HepG2 (cell line): Measurements from ENCODE around the gene CLASRP. TPM values are rescaled to one million over a fixed set of nuclear protein-coding genes. Genes with fewer than 3 reads are reported as not detected.

ENCODE experiments used
- ATAC-seq: fragments of 200-7000 bp; cut with Tn5 transposase; 3 replicates; pipeline ENCODE4 v1.9.1; 2020; ENCODE audit warnings: mild to moderate bottlenecking, moderate library complexity
- BruUV-seq: library from RNA; stranded (reverse); fragments of 400-500 nt; replicated peaks from 2 replicates; lab custom pipeline; 2021; lab: Mats Ljungman, UMichigan
- CTCF ChIA-PET: fragments of 300-600 bp; formaldehyde crosslinking; extraction: SDS; loops from one replicate; lab custom pipeline; 2021; ENCODE audit warnings: low total read pairs, inconsistent platforms, low intra/inter-chr PET ratio; lab: Yijun Ruan, JAX
- POLR2A ChIA-PET: fragments of 350-600 bp; sonication (Branson Sonifier 250); formaldehyde crosslinking; loops from one replicate; lab custom pipeline; 2020; ENCODE audit warnings: antibody characterized with exemption, inconsistent platforms; lab: Yijun Ruan, JAX
- DNase-seq: peaks from one replicate; pipeline ENCODE4 v3.0.0-alpha.2; 2015; ENCODE audit warnings: low spot score
- FAIRE-seq: peaks from 3 replicates; lab custom pipeline; 2011; peaks lifted over from hg19 to GRCh38; lab: Jason Lieb, UNC
- H2AFZ ChIP-seq: one replicate; pipeline ENCODE4 v1.6.1; 2011; ENCODE audit warnings: low read length, inconsistent platforms
- H3K27ac ChIP-seq: fragments of 300-600 bp; 3 replicates; pipeline ENCODE4 v1.8.0; 2011; ENCODE audit warnings: mixed run types, mild to moderate bottlenecking, mixed read lengths, low read length, inconsistent platforms; ENCODE audit not compliant: insufficient read depth; ENCODE audit errors: extremely low read length
- H3K27me3 ChIP-seq, 2 experiments: fragments of 200-600 bp in 1 of 2; 2 replicates in 1 of 2; 3 replicates in 1 of 2; pipeline versions ENCODE4 v1.6.0 to v1.8.0; 2011; ENCODE audit warnings: low read length in 2 of 2, mild to moderate bottlenecking in 2 of 2, moderate library complexity in 2 of 2, inconsistent platforms in 1 of 2; ENCODE audit not compliant: insufficient read depth in 2 of 2, control insufficient read depth in 1 of 2
- H3K36me3 ChIP-seq, 2 experiments: fragments of 200-600 bp in 1 of 2; replicated peaks in 1 of 2; 2 replicates in 1 of 2; 3 replicates in 1 of 2; pipeline versions ENCODE4 v1.5.1 to v1.8.0; 2011; ENCODE audit warnings: low read length in 2 of 2, inconsistent platforms in 1 of 2; ENCODE audit not compliant: insufficient read depth in 2 of 2, control insufficient read depth in 1 of 2
- H3K4me1 ChIP-seq: 2 replicates; pipeline ENCODE4 v1.5.1; 2012; ENCODE audit warnings: low read length, inconsistent platforms; ENCODE audit not compliant: insufficient read depth
- H3K4me2 ChIP-seq: 2 replicates; pipeline ENCODE4 v1.6.0; 2011; ENCODE audit warnings: low read depth, low read length, inconsistent platforms
- H3K4me3 ChIP-seq, 3 experiments: fragments of 200-600 bp in 1 of 3; sonication (generic), shearing (Covaris generic) in 1 of 3; replicated peaks in 1 of 3; 2 replicates each; pipeline ENCODE4 v1.5.1; 2011 to 2016; ENCODE audit warnings: low read length in 3 of 3, inconsistent platforms in 2 of 3, low read depth in 2 of 3, mild to moderate bottlenecking in 2 of 3, control low read depth in 1 of 3, mixed read lengths in 1 of 3; ENCODE audit not compliant: insufficient read depth in 1 of 3
- H3K79me2 ChIP-seq: one replicate; pipeline ENCODE4 v1.6.1; 2011; ENCODE audit warnings: low read length, inconsistent platforms; ENCODE audit not compliant: insufficient read depth
- H3K9ac ChIP-seq: 2 replicates; pipeline ENCODE4 v1.6.0; 2011; ENCODE audit warnings: mild to moderate bottlenecking, low read depth, low read length, inconsistent platforms; ENCODE audit not compliant: insufficient read depth
- H3K9me3 ChIP-seq: 2 replicates; pipeline ENCODE4 v1.5.1; 2012; ENCODE audit warnings: mild to moderate bottlenecking, low read length
- H4K20me1 ChIP-seq: 2 replicates; pipeline ENCODE4 v1.6.0; 2011; ENCODE audit warnings: inconsistent platforms, mild to moderate bottlenecking, low read length, moderate library complexity; ENCODE audit not compliant: insufficient read depth
- POLR2G ChIP-seq: fragments of 200-400 bp; formaldehyde crosslinking; IDR thresholded peaks from 2 replicates; pipeline ENCODE4 v1.6.1; 2018; ENCODE audit warnings: mild to moderate bottlenecking, low read depth, low read length, moderate library complexity
- REL ChIP-seq: sonication (generic); formaldehyde crosslinking; conservative IDR thresholded peaks from 2 replicates; pipeline ENCODE4 v1.8.0; 2022; ENCODE audit warnings: mild to moderate bottlenecking, missing genetic modification reagents, moderate library complexity
- ZBTB38 ChIP-seq: sonication (generic); formaldehyde crosslinking; IDR thresholded peaks from 2 replicates; pipeline ENCODE4 v1.5.1; 2020; ENCODE audit warnings: mild to moderate bottlenecking, missing genetic modification reagents
- ZC3H13 ChIP-seq: sonication (generic); formaldehyde crosslinking; IDR thresholded peaks from 2 replicates; pipeline ENCODE4 v1.8.1; 2023; ENCODE audit warnings: mild to moderate bottlenecking, missing genetic modification reagents, moderate library complexity
- ZNF264 ChIP-seq: sonication (generic); formaldehyde crosslinking; IDR thresholded peaks from 2 replicates; pipeline ENCODE4 v1.4.0; 2020; ENCODE audit warnings: missing genetic modification reagents
- ZNF335 ChIP-seq: sonication (generic); formaldehyde crosslinking; IDR thresholded peaks from 2 replicates; pipeline ENCODE4 v1.4.0; 2020; ENCODE audit warnings: missing genetic modification reagents
- ZNF44 ChIP-seq: sonication (generic); formaldehyde crosslinking; IDR thresholded peaks from 2 replicates; pipeline ENCODE4 v1.5.1; 2020; ENCODE audit warnings: mild to moderate bottlenecking, missing genetic modification reagents
- ZNF724P ChIP-seq: sonication (generic); formaldehyde crosslinking; IDR thresholded peaks from 2 replicates; pipeline ENCODE4 v1.8.0; 2022; ENCODE audit warnings: missing genetic modification reagents, borderline replicate concordance
- WGBS: methylation state at CpG from one replicate; pipeline ENCODE4 v1.1.6; 2017; ENCODE audit warnings: low lambda C conversion rate; 5-methylcytosine and 5-hydroxymethylcytosine counted together
- in situ Hi-C: cut with HindIII; loops from 2 replicates; pipeline ENCODE4 v1.10.0; 2017; ENCODE audit warnings: low pct_unique_long_range_greater_than_20kb; ENCODE audit not compliant: extremely low pct_ligation_motif_present
- intact Hi-C: fragments of 100-400 bp; cut with micrococcal nuclease; formaldehyde crosslinking; loops from one replicate; pipeline ENCODE4 v1.10.0; 2022; ENCODE audit not compliant: unreplicated experiment
- polyA plus RNA-seq, 8 experiments: library from polyadenylated mRNA; depleted of rRNA in 3 of 8; stranded (reverse) in 7 of 8; unstranded in 1 of 8; fragments of >200 nt; fragmentation: Illumina TruSeq in 4 of 8; extraction: Trizol in 4 of 8; gene quantifications; 2 replicates each; pipeline versions ENCODE4 v1.2.1 to v1.2.3, GENCODE V29; 2011 to 2016; ENCODE audit warnings: low read depth in 4 of 8, missing spikeins in 1 of 8, mixed read lengths in 1 of 8; ENCODE audit not compliant: insufficient read depth in 1 of 8
- total RNA-seq, 5 experiments: library from RNA; depleted of rRNA; stranded (reverse); fragments of >200 nt; fragmentation: Illumina TruSeq; extraction: Trizol; gene quantifications; 2 replicates each; pipeline ENCODE4 v1.2.3, GENCODE V29; 2016; ENCODE audit warnings: low read depth in 1 of 5
- TF ChIP-seq, protein P1 (sequence below): sonication (generic); formaldehyde crosslinking; IDR thresholded peaks from 2 replicates; pipeline ENCODE4 v1.5.0; 2020; ENCODE audit warnings: missing genetic modification reagents

The CLASRP gene
- total and polyA plus RNA-seq, 2 of the 13 experiments (the other 11 are each of a cell fraction or from before 2014, with no cell fraction given), result 32.0 to 51.4 TPM

DNA sequence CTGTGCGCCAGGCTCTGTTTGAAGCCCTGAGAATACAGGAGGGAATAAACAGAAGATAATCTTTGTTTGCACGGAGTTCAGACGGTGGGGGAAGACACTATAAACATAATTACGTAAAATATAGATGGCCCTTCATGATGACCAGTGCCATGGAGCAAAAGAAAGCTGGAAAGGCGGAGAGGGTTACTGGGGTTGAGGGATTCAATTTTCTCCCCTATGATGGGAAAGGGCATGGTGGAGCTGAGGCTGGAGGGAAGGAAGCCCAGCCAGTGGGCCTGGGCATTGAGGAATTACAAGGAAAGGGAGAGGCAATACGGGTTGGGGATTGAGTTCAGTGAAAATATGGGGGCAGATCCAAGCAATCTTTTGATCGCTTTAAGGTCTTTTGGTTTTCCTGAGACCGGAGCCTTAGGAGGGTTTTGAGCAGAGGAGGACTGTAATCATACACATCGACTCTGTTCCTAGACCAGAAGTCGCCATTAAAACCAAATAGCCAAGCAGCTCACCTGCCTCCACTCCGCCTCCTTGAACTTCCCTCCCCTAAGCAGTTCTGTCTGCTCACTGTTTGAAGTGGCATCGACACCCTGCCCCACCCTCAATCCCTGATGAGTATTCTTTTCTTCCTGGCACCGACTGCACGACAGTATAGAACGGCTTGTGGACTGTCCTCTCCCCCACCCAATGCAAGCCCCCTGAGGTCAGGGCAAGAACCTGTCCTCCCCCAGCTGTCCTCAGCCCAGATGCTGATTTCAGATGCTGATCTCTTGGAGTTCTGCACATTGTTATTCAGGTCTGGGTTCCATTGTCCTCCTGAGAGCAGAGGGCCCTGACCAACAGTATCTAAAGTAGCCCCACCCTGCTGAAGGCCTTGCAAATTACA is 38.2 kb downstream of the CLASRP start:
- peak overlapping the region; percentile 51 for H2AFZ ChIP-seq
- intact Hi-C loops, result loop anchor here (5.0 kb wide), 1 partner anchor 50 kb away; no protein-coding TSS in a partner anchor
- WGBS, result 50% methylated on average over 14 of the region's 15 CpGs
- peaks cover 4 to 5% of the 10 kb centered on the region in 2 experiments; a peak in 4 of 5 replicates for H3K36me3 ChIP-seq
- 0 out of 2 replicates have a peak, but pooled peaks have one; percentile 37 for TF ChIP-seq ZNF724P (CRISPR knock-in tag)
- TF ChIP-seq ZBTB38 (CRISPR knock-in tag), result peak; percentile 56; the same call in 1 of the 2 replicates
- TF ChIP-seq ZC3H13 (CRISPR knock-in tag), result 0 out of 2 replicates have a peak, but pooled peaks have one; percentile 28
- TF ChIP-seq ZNF335 (CRISPR knock-in tag), result no peak
- no peak for TF ChIP-seq ZNF264 (CRISPR knock-in tag)
- no peak for TF ChIP-seq POLR2G
- TF ChIP-seq, protein P1, sequence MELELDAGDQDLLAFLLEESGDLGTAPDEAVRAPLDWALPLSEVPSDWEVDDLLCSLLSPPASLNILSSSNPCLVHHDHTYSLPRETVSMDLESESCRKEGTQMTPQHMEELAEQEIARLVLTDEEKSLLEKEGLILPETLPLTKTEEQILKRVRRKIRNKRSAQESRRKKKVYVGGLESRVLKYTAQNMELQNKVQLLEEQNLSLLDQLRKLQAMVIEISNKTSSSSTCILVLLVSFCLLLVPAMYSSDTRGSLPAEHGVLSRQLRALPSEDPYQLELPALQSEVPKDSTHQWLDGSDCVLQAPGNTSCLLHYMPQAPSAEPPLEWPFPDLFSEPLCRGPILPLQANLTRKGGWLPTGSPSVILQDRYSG (CRISPR knock-in tag), result no peak
- TF ChIP-seq REL, result 0 out of 2 replicates have a peak, but pooled peaks have one; percentile 55
- no peak for TF ChIP-seq ZNF44 (CRISPR knock-in tag)
- H3K79me2 ChIP-seq, result peaks cover 29% of the 10 kb centered on the region
- peak overlapping the region; percentile 66 for H3K27ac ChIP-seq
- FAIRE-seq (no peak), DNase-seq (no peak), ATAC-seq (no peak)
- peaks cover 51% of the 10 kb centered on the region for H3K4me1 ChIP-seq
- ChIA-PET POLR2A (interaction anchor here (0.7 to 3.1 kb wide), 4 partner anchors 15 to 27 kb away, joined by 3 to 10 read pairs (median 6); partner anchors contain the start of gene PPP1R37), CTCF (no interaction called here)
- peak overlapping the region; percentile 84 for H3K4me2 ChIP-seq
- no TSS peak for BruUV-seq
- H3K9me3 ChIP-seq, result no peaks in the 10 kb centered on the region
- no peaks in the 10 kb centered on the region; a peak in 1 of 5 replicates for H3K27me3 ChIP-seq
- peak overlapping the region; percentile 67 for H3K9ac ChIP-seq
- peak overlapping the region; percentile 58 to 88 (median 82) for H3K4me3 ChIP-seq
- in situ Hi-C loops, result no loop called here
- no peaks in the 10 kb centered on the region for H4K20me1 ChIP-seq
